ENCODE data around the gene PPP3R2.

DNA sequence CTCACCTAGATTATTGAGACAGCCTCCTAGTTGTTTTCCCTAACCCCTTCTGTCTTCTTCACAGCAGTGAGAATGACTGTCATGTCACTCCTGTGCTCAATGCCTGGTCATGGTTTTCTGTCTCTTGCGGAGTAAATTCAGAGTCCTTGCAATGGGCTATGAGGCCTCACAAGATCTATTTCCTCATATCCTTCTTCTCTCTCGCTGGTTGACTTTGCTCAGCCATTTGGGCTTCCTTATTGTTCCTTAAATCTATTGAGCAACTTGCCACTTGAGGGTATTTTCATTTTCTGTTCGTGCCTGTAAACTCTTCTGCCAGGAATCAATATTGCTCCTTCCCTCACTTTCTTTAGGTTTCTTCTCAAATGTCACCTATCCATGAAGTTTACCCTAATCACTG lies 9.0 kb downstream of the PPP3R2 start:
- TF ChIP-seq, protein P1, sequence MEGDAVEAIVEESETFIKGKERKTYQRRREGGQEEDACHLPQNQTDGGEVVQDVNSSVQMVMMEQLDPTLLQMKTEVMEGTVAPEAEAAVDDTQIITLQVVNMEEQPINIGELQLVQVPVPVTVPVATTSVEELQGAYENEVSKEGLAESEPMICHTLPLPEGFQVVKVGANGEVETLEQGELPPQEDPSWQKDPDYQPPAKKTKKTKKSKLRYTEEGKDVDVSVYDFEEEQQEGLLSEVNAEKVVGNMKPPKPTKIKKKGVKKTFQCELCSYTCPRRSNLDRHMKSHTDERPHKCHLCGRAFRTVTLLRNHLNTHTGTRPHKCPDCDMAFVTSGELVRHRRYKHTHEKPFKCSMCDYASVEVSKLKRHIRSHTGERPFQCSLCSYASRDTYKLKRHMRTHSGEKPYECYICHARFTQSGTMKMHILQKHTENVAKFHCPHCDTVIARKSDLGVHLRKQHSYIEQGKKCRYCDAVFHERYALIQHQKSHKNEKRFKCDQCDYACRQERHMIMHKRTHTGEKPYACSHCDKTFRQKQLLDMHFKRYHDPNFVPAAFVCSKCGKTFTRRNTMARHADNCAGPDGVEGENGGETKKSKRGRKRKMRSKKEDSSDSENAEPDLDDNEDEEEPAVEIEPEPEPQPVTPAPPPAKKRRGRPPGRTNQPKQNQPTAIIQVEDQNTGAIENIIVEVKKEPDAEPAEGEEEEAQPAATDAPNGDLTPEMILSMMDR (IDR thresholded peaks at IDR 0.05; ENCODE audit: low read depth, low read length) = no peak
- no peak for TF ChIP-seq EZH2phosphoT487 (IDR thresholded peaks at IDR 0.05; ENCODE audit: low read depth)
